Ovary (tissue), 3 donors: ENCODE results near the gene CSH1.
"Not testable (repeated sequence)": the region's sequence is repeated elsewhere in the genome, so short reads cannot be mapped to it uniquely, and the experiment has no call there.

Source experiments
- CTCF ChIP-seq, 3 donors: fragments of 450-650 bp in 2 of 3; fragments of 200-600 bp in 1 of 3; IDR thresholded peaks; one replicate each; pipeline versions ENCODE4 v1.5.1 to v1.8.0; 2016 to 2022; ENCODE audit warnings: antibody characterized with exemption in 3 of 3, mild to moderate bottlenecking in 1 of 3
- POLR2A ChIP-seq: fragments of 450-650 bp; IDR thresholded peaks from one replicate; pipeline ENCODE4 v1.6.1; 2017; ENCODE audit warnings: antibody characterized with exemption, mild to moderate bottlenecking, moderate library complexity
- donor health status: DM: no; HTN: no; CAD: no.

GRCh38 chr17:63894821-63895220, 1.6 kb downstream of the CSH1 start:
- TF ChIP-seq POLR2A; CTCF (IDR thresholded peaks at IDR 0.05): not testable (repeated sequence)
